Motor neuron (in vitro differentiated cells): ENCODE results near the gene AGRP. TPM values are rescaled to one million over a fixed set of nuclear protein-coding genes. Genes with fewer than 3 reads are reported as not detected.

ENCODE experiments used
- ATAC-seq, 8 experiments: fragments of 200-7000 bp; cut with Tn5 transposase; replicated peaks in 6 of 8; 2 replicates each; pipeline ENCODE4 v1.8.0; 2021; ENCODE audit warnings: mild to moderate bottlenecking in 8 of 8, moderate library complexity in 8 of 8
- H3K27ac ChIP-seq, 2 donors: fragments of 250-450 bp; sonication (Bioruptor Pico); 2 replicates each; pipeline ENCODE4 v1.9.0; 2021; ENCODE audit warnings: antibody characterized with exemption in 2 of 2, mild to moderate bottlenecking in 2 of 2, moderate library complexity in 1 of 2
- H3K4me1 ChIP-seq, 2 donors: fragments of 250-450 bp; sonication (Bioruptor Pico); replicated peaks in 1 of 2; 2 replicates each; pipeline ENCODE4 v1.6.1; 2021; ENCODE audit warnings: antibody characterized with exemption in 2 of 2, mild to moderate bottlenecking in 2 of 2, moderate library complexity in 1 of 2
- H3K4me3 ChIP-seq, 5 donors: fragments of 250-450 bp; sonication (Bioruptor Pico); 2 replicates each; pipeline ENCODE4 v1.9.0; 2021; ENCODE audit warnings: antibody characterized with exemption in 5 of 5, mild to moderate bottlenecking in 5 of 5, moderate library complexity in 4 of 5
- WGBS, 10 experiments: fragments of 450-650 bp; shearing (Covaris generic); methylation state at CpG; one replicate each; pipeline ENCODE4 v1.0.0; 2022; 5-methylcytosine and 5-hydroxymethylcytosine counted together
- in situ Hi-C, 9 experiments: fragments of 400-800 bp; cut with MboI; loops; one replicate each; pipeline ENCODE4 v1.15.0; 2021; ENCODE audit warnings: low sequenced_read_pairs in 9 of 9, low pct_unique_long_range_greater_than_20kb in 2 of 9; ENCODE audit not compliant: unreplicated experiment in 9 of 9
- total RNA-seq, 8 experiments: library from RNA; unstranded; fragments of 300-600 nt; gene quantifications; 2 replicates each; pipeline versions ENCODE4 v1.2.3 to v1.2.4, GENCODE V29; 2022

AGRP gene, protein sequence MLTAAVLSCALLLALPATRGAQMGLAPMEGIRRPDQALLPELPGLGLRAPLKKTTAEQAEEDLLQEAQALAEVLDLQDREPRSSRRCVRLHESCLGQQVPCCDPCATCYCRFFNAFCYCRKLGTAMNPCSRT
- total RNA-seq = under 1 TPM in 3 of 8 experiments, not detected in 5; 0.27 to 0.81 (median 0.66) TPM

DNA sequence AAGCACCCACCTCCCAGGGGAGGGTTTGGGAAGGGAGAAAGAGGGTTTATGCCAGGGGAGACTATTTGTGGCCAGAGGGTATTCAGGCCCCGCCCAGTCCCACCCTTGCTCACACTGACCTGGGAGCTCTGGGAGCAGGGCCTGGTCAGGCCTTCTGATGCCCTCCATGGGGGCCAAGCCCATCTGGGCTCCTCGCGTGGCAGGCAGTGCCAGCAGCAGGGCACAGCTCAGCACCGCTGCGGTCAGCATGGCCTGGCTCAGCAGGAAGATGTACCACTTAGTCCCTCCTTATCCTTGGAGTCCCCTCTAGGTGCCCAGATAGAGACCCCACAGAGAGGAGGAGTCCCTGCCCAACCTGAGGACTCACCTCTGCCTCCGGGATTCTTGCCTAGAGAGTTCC, at the start of gene AGRP:
TSS of gene AGRP (minus strand) at position 398 of the 400 bp plus-strand sequence. CDS start at position 249, 149 bp downstream.
- no CpG with 5 or more reads among the region's 6 CpGs for WGBS, 10 experiments
- Histone ChIP-seq H3K27ac (no peak within 1 kb of the TSS), H3K4me1 (peaks cover 11 to 19% of the 10 kb centered on the region in 2 donors), H3K4me3 (no peak within 1 kb of the TSS)
- no peak for ATAC-seq
- in situ Hi-C loops = no loop called here

DNA sequence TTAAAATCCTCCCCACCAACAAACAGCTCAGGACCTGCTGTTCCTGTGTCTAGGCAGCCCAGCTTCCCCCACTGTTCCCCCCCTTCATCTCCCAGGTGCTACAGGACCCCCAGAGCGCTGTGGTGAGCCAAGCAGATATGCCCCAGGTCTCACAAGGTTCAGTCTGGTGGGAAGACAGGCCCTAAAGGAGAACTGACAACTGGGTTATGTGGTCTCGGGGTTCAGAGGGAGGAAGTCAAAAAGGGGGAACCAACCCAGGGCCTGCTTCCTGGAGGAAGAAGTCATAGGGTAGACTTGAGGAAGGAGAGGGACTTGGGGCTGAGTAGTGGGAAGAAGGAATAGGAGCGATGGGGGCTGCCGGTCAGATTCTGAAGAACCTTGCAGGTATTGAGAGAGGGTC, 47.9 kb upstream of the AGRP start:
- ATAC-seq = no peak
- in situ Hi-C loops = no loop called here
- Histone ChIP-seq H3K4me1 (peaks cover 13 to 19% of the 10 kb centered on the region in 2 donors), H3K27ac (no peak overlapping the region), H3K4me3 (peak overlapping the region in 2 of 5 donors; percentile 65 to 89)
- WGBS, 10 experiments = 59 to 100% (median 86%) methylated on average over 1 to 3 of the region's 4 CpGs; no CpG with 5 or more reads in 2 of the 10 experiments

DNA sequence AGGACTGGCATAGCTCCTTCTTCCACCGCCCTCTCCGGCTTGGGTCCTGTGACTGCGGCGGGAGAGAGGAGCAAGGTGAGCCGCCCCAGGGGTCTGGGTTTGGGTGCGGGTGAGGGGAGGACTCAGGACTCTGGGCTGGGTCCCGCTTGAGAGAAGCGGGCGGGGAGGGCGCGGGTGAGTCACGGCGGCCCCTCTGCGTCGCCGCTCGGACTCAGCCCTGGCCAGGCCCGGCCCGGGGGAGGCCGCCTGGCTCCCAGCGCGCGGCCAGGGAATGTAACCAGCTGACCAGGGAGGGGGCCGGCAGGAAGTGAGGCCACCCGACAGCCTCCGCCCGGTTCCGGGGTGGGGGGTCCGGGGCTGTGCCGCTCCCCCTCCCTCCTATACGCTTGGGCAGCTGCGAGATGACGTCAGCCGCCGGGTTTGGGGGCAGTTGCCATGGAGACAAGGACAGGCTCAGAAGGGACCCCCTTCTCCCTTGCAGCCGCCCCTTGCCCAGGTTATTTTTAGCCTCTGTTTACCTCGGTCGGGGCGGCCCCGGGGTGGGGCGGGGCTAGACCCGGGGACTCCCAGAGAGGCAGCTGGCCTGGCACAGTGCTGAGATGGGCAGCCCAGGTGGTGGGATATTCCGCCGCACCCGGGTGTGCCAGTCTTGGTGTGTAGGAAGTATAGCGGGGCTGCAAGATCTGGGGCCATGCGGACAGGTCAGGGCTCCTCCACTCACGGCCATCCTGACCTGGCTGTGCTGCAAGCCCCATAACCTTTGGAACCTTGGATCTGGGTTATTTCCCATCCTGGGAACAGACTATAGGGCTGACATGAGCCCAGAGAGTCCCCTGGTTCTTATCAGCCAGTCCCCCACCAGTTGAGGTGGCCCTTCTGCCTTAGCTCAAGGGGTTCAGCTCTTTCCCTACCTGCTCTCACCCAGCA, 46.9 kb upstream of the AGRP start:
- H3K4me1 ChIP-seq = peaks cover 13 to 19% of the 10 kb centered on the region in 2 donors
- in situ Hi-C loops = no loop called here
- peak overlapping the region; percentile 38 to 89 (median 61) for H3K4me3 ChIP-seq
- H3K27ac ChIP-seq = peak overlapping the region; percentile 80
- whole genome bisulfite sequencing, 10 experiments = 0 to 20% (median 6%) methylated on average over 3 to 15 of the region's 48 CpGs; no CpG with 5 or more reads in 6 of the 10 experiments
- peak; percentile 64 to 82 (median 76) for ATAC-seq

DNA sequence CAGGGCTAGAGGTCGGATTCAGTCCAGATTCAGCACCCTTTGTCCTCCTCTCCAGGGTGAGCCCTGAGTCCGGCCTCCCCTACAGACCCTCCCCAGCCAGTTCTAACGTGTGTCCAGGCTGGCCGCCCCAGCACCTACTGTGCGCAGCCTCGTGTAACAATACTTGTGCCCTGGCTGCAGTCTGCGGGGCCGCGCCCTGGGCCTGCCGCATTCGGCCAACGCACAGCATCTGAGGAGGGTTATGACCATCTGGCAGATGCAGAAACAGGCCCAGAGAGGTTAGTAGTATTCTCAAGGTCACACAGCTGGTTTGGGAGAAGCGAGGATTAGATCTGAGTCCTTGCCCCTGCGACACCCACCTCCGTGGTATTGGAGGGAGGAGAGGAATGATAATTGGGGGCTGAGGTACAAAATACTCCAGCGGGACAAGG, 46.2 kb upstream of the AGRP start:
- in situ Hi-C loops = no loop called here
- Histone ChIP-seq H3K4me3 (peak overlapping the region; percentile 38 to 89 (median 61)), H3K27ac (peak overlapping the region; percentile 80), H3K4me1 (peaks cover 13 to 19% of the 10 kb centered on the region in 2 donors)
- 0 to 15% (median 0%) methylated on average over 1 to 6 of the region's 16 CpGs; no CpG with 5 or more reads in 5 of the 10 experiments for WGBS, 10 experiments
- ATAC-seq = peak in 5 of 8 experiments; percentile 1 to 37 (median 27)

DNA sequence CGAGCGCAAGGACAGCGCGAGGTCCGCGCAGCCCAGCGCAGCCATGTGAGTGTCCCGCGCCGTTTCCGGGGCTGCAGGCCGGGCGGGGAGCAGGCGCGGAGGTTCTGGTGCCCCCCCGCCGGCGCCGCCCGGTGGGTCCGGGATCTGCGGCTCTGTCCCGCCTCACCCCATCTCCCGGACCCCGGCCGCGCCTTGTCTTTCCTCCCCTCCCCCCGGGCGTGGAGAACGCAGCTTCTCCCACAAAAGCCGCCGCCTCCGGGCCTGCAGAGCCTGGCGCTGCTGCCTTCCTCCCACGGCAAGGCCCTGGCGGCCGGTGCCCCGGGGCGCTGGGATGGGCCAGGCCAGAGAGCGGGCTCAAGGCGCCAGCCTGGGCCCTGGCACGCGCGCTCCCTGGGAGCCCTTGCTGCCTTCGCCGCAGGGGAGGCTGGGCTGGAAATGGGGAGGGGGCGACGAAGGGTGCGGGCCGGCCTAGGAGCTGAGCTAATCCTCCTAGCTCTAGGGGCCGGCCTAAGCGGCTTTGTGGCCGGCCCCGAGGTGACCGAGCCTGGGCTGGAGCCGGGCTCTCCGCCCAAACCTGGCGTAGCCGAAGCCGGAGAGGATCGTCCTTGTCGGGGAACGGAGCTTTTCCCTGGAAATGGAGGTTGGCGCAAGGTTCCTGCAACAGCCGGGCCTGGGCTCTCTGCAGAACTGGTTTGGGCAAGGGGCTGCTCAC, 45.7 kb upstream of the AGRP start:
- H3K27ac ChIP-seq = peak overlapping the region; percentile 80
- 0% methylated on average over 4 to 6 of the region's 65 CpGs; no CpG with 5 or more reads in 5 of the 10 experiments for WGBS, 10 experiments
- peak overlapping the region; percentile 38 to 89 (median 61) for H3K4me3 ChIP-seq
- in situ Hi-C loops = no loop called here
- peaks cover 13 to 19% of the 10 kb centered on the region in 2 donors for H3K4me1 ChIP-seq
- peak; percentile 2 to 76 (median 20) for ATAC-seq

DNA sequence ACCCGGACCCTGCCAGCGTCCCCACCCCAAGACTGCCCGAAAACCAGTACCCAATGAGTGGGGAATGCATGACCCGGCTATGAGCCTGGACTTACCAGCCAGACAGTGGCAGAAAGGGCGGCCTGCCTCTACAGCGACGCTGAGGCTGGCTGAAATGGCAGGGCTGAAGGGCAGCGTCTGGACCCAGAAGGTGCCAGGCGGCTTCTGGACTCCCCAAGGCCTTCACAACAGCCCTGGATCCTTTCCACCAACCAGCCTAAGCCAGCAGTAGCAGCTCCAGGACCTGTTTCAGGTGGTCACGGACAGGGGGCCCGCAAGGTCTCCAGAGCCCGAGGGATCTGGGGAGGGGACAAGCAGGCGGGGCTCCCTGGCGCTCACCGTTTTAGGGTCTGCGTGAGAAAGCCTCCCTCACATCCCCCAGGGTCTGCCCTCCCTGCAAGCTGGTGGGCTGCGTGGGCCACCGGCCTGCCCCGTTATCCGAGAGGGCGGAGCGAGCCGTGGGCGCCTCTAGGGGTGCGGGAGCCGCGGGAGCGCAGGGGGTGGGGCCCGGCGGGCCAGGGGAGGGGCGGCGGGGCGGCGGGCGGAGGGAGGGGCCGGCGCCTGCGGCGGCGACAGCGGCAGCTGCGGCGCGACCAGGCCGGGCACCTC, 45.0 kb upstream of the AGRP start, which contains the start of gene RIPOR1:
TSS of gene RIPOR1 (plus strand) at position 608 of the 648 bp plus-strand sequence. CDS start 9,618 bp downstream, outside the sequence.
- peak in 6 of 8 experiments; percentile 53 to 68 (median 56) for ATAC-seq
- Histone ChIP-seq H3K27ac (peak within 1 kb of the TSS; percentile 80), H3K4me1 (peaks cover 13 to 19% of the 10 kb centered on the region in 2 donors), H3K4me3 (peak within 1 kb of the TSS; percentile 38 to 89 (median 61))
- WGBS, 10 experiments = 76 to 90% methylated on average over 2 to 4 of the region's 45 CpGs; no CpG with 5 or more reads in 8 of the 10 experiments
- in situ Hi-C loops = no loop called here

DNA sequence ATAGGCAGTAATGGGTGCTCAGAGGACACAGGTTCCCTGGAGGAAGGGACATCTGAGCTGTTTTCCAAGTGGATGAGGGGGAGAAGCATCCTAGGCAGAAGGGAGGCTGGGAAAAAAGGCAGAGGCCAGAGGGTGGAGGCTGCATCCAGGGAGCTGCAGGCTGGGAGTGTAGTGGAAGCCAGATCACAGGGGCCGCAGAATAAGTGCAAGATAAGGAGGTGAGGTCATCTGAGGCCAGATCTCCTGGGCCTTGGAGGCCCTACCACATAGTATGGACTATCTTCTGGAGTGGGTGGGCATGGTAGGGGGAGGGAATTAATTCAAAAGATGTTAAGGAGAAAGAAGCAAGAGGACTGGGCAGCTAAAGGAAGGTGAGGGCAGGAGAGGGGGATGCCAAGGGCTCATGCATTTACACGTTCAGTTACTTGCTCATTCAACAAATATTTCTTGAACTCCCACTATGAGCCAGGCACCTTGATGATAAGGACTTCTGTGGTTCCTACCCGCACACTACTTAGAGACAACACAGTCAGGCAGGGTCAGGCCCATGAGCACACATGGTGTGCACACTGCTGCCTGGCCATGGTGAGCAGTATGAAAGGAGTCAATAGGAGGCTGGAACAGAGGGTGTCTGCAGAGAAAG, 42.9 kb upstream of the AGRP start:
- Histone ChIP-seq H3K4me3 (no peak overlapping the region), H3K4me1 (peaks cover 17 to 23% of the 10 kb centered on the region in 2 donors), H3K27ac (no peak overlapping the region)
- in situ Hi-C loops = no loop called here
- ATAC-seq = no peak
- 60 to 100% (median 80%) methylated on average over 1 to 2 of the region's 3 CpGs; no CpG with 5 or more reads in 3 of the 10 experiments for WGBS, 10 experiments

DNA sequence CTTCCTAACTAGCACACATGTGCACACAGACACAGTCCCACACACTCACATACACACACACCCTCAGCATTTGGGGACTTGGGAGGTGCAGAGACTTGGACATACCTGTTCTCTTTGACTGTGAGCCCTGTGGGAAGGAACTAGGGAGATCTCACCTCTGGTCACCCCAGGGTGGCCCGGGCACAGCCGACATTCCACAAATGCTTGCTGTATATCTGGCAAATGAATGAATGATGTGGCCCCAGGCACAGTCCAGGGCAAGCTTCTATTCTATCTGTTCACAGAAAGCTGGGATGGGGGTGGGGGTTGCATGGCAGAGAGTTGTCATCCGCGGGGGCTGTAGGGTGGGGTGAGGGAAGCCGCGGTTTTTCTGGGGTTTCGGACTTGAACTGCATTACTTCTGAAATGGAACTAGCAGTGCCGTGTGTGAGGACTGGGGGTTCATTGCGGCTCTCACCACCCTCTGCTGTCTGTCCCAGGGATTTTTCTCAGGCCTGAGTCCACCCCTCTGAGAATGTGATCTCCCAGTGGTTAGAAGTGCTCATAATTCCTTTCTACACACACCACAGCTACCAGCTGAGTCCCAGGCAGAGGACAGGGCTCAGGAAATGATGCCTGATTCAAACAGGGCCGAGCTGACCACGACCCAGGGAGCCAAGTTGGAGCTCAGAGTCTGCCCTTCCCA, 42.0 kb upstream of the AGRP start:
- Histone ChIP-seq H3K27ac (no peak overlapping the region), H3K4me3 (no peak overlapping the region), H3K4me1 (peaks cover 11 to 15% of the 10 kb centered on the region in 2 donors)
- WGBS, 10 experiments = 8 to 29% (median 18%) methylated on average over 2 of the region's 11 CpGs; no CpG with 5 or more reads in 6 of the 10 experiments
- no peak for ATAC-seq
- in situ Hi-C loops = no loop called here

DNA sequence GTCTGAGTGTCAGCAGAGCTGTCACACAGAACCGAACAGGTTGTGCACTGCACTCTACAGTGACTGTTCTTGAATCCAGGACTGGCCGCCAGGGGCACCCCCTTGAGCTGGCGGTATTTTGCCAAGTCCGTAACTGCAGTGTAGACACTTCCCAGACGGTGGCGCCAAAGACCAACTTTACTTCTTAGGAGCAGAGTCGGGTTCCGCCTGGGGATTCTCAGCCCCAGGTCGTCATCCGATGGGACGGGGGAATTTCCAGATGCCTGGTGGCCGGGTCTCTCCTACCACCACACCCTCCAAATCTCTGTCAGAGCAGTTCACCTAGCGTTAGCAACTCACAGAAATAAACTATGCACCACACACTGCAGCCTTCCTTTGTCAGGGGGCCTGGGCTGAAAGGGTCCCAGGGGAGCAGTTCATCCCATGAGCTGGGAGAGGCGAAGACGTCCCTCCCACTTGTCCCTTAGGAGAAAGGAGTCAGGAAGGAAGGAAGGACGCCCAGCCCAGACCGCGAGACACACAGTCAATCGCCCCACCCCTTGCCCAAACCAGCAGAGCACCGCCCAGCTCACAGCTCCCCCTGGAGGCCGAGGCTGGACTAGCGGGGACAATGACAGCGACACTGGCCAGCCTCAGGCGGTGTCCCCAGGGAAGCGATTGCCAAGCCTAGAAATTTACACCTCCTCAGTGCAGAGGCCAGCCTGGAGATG, 37.9 kb upstream of the AGRP start:
- WGBS, 10 experiments = 0 to 3% (median 0%) methylated on average over 1 to 14 of the region's 25 CpGs; no CpG with 5 or more reads in 1 of the 10 experiments
- H3K4me3 ChIP-seq = peak overlapping the region; percentile 27 to 40 (median 32)
- in situ Hi-C loops = no loop called here
- peaks cover 4% of the 10 kb centered on the region in 2 donors for H3K4me1 ChIP-seq
- ATAC-seq = peak; percentile 87 to 91 (median 90)
- peak overlapping the region; percentile 81 to 86 for H3K27ac ChIP-seq

DNA sequence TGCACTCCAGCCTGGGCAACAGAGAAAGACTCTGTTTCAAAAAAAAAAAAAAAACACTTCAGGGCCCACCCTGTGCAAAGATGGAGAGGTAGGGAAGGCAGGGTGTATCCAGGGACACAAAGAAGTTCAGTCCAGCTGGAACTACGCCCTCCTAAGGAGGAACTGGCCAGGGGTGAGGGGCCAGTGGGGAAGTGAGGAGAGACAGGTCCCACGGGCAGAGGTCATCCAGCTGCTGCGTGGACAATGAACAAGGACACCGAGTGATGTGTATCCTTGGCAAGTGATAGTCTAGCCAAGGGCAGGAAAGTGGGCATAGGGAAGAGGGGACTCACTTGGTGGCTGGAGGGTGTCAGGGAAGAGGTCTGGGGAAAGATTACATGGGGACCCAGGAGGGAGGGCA, 35.9 kb upstream of the AGRP start:
- WGBS, 10 experiments = 26 to 100% (median 55%) methylated on average over 1 to 4 of the region's 4 CpGs; no CpG with 5 or more reads in 4 of the 10 experiments
- no peak for ATAC-seq
- H3K27ac ChIP-seq = no peak overlapping the region
- peaks cover 4% of the 10 kb centered on the region in 2 donors for H3K4me1 ChIP-seq
- in situ Hi-C loops = no loop called here
- H3K4me3 ChIP-seq = no peak overlapping the region

DNA sequence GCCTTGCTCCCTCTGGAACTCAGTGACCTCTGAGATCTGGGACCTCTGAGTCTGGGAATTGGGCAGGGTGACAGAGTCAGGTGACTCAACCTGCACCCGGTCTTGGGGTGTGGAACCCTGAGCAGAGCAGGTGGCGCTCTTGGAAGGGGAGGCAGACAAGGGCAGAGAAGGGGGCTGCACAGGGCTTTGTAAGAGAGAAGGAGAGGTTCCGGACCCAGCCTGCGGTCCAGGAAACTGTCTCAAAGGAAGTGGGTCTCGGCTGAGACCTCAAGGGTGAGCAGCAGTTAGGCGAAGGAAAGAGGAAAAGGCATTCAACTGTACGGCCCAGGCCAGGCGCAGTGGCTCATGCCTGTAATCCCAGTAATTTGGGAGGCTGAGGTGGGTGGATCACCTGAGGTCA, 35.3 kb upstream of the AGRP start:
- no peak for ATAC-seq
- in situ Hi-C loops = no loop called here
- Histone ChIP-seq H3K4me1 (peaks cover 4% of the 10 kb centered on the region in 2 donors), H3K4me3 (no peak overlapping the region), H3K27ac (no peak overlapping the region)
- 80 to 96% (median 90%) methylated on average over 2 to 6 of the region's 8 CpGs; no CpG with 5 or more reads in 4 of the 10 experiments for WGBS, 10 experiments
